ENCODE measurements around the gene CAPN12.
"Not testable (repeated sequence)": the region's sequence is repeated elsewhere in the genome, so short reads cannot be mapped to it uniquely, and the experiment has no call there.

GRCh38 chr19:38760805-38761517 lies 16.7 kb upstream of the CAPN12 start:
- not testable (repeated sequence) for TF ChIP-seq CBX5 (IDR thresholded peaks at IDR 0.05; ENCODE audit: low read depth); CTCF (IDR thresholded peaks at IDR 0.05 in 2 of 3, conservative IDR thresholded peaks at IDR 0.05 in 1 of 3; ENCODE audit: control insufficient read depth in 2 of 3, extremely low read depth in 1 of 3, insufficient read depth in 1 of 3, low read depth in 3 of 3, low read length in 3 of 3); MXI1 (IDR thresholded peaks at IDR 0.05; ENCODE audit: low read depth, low read length); POLR2AphosphoS5 (IDR thresholded peaks at IDR 0.05; ENCODE audit: low read length); USF2 (IDR thresholded peaks at IDR 0.05; ENCODE audit: borderline replicate concordance, low read depth, low read length); EP300 (IDR thresholded peaks at IDR 0.05; ENCODE audit: borderline replicate concordance in 1 of 2, control insufficient read depth in 1 of 2, low read depth in 2 of 2, low read length in 2 of 2); YBX1 (IDR thresholded peaks at IDR 0.05); SUZ12 (IDR thresholded peaks at IDR 0.05; ENCODE audit: unreplicated experiment); FOXK2 (IDR thresholded peaks at IDR 0.05); YY1 (IDR thresholded peaks at IDR 0.05; ENCODE audit: low read depth, low read length)

Data from GM12878 (cell line).